Measurements from ENCODE around the gene INTS14.
"Not testable (repeated sequence)": the region's sequence is repeated elsewhere in the genome, so short reads cannot be mapped to it uniquely, and the experiment has no call there.

The INTS14 gene

DNA sequence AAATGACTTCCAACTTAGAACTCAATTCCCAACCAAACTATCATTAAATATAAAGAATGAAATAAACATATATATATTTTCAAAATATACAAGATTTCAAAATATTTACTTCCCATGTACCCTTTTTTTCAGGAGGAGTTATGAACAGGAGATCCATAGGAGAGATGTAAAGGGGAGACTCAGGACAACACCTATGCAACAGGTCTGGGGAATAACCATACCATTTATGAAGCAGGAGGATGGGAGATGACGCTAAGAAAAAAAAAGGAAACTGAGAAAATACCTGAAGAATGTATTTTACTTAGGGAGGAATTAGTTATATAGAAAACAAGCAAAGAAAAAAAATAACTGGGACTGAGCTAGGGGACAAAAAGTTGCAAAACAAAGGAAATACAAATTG lies 23.8 kb downstream of the INTS14 start:
- no peak for DNase-seq (ENCODE audit: low read depth)
- H3K4me3 ChIP-seq (ENCODE audit: low read depth, low read length): no peak overlapping the region

DNA sequence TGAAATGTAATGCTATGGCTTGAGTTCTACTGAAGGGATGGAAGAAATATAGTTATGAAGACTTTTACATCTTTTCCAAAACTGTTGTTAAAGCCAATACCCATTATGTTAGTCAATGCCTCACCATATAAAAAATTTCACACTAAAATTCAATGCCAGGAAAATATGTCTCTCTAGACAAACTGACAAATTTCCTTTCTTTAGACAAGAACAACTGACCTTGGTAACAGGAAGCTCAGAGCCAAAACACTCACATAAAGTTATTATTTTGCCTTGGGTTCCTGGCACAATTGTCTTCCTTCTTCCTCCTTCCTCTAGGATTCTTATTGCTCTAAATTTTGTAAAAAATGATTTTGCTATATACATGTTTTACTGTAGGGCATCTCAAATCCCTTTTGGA lies 26.7 kb downstream of the INTS14 start:
- no peak for DNase-seq (ENCODE audit: low read depth)
- H3K4me3 ChIP-seq (ENCODE audit: low read depth, low read length): no peak overlapping the region

DNA sequence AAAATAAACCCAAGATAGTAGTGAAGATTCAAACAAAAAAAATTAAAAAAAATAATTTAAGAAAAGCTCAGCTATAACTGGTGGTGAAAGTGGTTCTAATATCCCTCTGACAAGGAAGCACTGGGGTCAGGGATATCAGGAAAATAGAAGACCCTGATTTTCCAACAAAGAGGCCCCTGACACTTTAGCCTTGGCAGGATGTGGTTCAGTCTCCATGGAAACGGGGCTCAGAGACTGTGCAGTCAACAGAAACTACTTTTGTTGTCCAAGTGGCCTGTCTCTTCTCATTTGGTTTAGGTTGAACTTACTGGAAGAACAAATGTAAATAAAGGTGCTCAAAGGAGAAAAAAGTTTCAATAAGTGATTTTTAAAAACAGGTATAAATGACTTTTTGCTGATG lies 27.2 kb downstream of the INTS14 start:
- no peak overlapping the region for H3K4me3 ChIP-seq (ENCODE audit: low read depth, low read length)
- no peak for DNase-seq (ENCODE audit: low read depth)

DNA sequence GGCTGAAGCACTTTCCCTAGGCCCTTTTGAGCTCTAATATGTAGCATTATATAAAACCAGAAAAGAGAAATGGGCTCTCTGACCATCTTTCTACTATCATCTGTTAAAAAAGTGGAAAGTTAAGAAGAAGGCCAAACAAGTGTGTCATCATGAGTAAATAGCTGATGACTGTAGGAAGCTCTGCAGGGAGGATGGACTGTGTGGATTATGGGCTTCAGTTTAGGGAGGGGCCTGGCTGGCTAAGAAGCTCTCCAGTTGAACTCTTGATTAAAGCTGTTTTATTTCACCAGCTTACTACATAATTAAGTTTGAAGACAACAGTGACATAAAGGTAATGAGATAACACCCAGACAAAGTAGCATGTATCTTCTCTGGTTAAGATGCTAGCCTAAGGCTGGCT lies 30.6 kb downstream of the INTS14 start:
- DNase-seq (ENCODE audit: low read depth): peak; percentile 36
- H3K4me3 ChIP-seq (ENCODE audit: low read depth, low read length): no peak overlapping the region

DNA sequence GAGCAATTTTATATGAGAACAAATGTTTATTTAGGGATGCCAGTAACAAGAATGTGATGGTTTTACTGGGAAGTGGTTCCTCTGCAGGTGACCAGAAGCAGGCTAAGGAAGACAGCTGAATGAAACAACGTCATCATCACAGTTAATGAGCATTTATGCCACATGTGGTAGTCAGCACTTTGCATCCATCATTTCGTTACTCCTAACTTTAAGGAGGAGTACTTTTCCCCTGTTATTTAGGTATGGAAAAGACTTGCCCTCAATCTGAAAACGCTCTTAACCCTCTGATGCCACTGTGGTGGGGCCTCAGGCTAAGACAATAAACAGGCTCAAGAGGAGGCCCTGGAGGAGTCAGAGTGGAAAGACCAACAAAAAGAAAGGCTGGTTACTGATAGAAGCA lies 31.2 kb downstream of the INTS14 start:
- DNase-seq (ENCODE audit: low read depth): no peak

DNA sequence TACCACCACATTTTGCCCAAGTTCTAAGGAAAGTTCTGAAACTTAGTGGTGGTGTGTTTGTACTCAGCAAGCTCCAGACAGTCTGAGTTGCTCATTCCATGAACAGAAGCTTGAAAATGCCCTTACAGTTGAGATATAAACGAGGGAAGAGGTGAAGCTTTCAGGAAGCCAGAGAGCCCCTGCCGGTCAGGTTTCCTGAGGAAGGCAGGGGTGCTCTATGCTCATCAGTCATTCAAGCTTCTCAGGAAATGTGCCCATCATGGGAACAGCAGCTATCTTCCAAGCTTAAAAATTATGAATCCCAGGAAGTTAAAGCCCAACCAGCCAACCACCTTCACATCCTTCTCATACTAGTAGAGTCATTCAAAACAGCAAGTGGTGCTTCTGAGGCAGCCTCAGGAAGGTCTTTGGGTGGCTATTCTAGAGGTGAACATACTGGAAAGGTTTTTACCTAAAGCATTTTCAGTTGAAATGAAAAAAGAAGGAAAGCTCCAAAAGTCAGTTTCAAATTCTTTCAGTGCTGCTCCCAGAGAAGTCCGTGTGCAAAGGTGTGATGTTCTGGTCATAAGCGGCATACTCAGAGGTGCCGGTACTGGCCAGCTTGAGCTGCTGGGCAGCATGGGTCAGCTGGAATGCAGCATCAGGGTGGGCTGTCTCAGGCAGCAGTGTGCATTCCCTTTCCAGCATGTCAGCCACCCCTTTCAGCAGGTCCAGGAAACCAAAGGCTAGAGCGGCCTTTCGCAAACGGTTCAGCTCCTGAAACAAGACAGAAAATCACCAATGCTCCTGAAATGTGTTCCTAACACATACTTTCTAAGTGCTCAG lies 31.8 kb downstream of the INTS14 start:
- H3K4me3 ChIP-seq (ENCODE audit: low read depth, low read length): no peak overlapping the region

More for the DNA sequence above, 31.2 kb downstream of the INTS14 start:
- H3K4me3 ChIP-seq (ENCODE audit: low read depth, low read length): no peak overlapping the region

DNA sequence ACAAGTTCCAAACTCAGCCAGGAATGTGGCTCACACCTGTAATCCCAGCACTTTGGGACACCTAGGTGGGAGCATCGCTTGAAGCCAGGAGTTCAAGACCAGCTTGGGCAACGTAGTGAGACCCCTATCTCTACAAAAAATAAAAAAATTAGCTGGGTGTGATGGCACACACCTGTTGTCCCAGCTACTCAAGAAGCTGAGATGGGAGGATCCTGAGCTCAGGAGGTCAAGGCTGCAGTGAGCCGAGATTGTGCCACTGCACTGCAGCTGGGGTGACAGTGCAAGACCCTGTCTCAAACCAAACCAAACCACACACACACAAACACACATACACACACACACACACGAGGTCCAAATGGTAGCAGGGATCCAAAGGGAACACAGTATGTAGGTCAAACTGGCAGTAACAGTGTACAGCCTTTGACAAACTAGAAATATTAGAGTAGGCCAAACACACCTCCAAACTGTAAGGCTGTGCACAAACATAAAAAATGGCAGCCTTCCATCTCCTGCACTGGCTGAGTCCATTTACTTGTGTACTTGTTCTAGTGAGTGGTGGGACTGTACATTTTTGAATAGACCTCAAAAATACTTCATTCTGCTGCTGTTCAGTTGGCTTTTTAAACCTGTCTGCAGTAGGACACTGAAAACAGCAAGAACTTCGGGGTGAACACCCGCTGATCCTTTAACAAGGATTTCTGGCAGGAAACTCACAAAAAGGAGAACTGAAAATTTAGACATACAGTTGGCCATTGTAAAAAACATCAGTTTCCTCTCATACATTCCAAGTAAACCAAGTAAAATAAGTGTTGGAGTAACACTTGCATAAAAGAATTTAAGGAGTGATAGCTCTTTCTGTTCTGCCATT lies 33.6 kb downstream of the INTS14 start:
- H3K4me3 ChIP-seq (ENCODE audit: low read depth, low read length): no peak overlapping the region
- DNase-seq (ENCODE audit: low read depth): no peak

More for the DNA sequence above, 31.8 kb downstream of the INTS14 start:
- no peak for DNase-seq (ENCODE audit: low read depth)

DNA sequence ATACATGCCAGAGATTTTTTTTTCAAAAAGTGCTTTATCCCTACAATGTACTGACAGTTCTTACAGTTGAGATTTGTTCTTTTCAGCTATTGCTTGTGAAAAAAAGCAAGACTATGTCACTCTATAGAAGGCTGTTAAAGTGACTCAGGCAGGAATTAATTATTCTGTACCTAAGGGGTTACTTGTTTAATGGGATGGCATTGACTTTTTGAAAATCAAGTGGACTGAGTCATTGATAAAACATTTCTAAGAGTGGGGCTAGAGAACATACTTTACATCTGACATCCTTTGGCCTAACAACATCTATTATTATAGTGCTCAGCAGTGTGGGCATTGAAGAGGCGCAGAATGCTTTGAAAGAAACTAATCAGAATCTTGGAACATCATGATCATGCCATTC lies 34.3 kb downstream of the INTS14 start:
- peak; percentile 20 for DNase-seq (ENCODE audit: low read depth)
- no peak overlapping the region for H3K4me3 ChIP-seq (ENCODE audit: low read depth, low read length)

DNA sequence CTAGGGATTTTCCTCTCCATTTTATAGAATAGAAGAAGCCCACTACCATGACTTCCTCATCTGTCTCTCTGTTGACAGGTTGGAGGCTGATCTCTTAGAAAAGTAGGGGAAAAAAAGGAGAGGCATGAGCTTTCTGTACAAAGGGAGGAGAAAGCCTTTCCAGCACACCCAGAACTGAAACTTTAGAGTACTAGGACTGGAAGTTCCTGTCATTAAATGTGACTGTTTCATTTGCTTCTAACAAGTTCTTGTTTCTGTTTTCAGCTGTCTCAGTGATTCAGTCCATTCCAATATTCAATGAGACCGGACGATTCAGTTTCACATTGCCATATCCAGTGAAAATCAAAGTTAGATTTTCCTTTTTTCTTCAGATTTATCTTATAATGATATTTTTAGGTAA lies 39.0 kb downstream of the INTS14 start:
- no peak overlapping the region for H3K4me3 ChIP-seq (ENCODE audit: low read depth, low read length)
- DNase-seq (ENCODE audit: low read depth): no peak

DNA sequence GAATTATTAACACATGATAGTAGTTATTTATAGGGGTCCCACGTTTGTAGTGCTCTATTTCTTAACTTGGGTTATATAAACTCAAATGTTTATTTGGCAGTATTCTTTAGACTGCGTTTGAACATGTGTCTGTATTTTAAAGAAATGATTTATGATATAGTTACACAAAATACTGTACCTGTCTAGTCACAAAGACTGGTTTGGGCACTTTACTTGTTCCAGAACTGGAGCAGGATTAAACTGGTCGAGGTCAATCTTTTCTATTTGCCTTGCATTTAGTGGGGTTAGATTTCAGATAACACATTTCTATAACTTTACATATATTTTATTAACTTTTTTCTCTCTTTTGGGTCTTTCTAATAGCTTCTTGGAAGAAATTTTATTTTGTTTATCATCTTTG lies 41.2 kb downstream of the INTS14 start:
- DNase-seq (ENCODE audit: low read depth): no peak
- no peak overlapping the region for H3K4me3 ChIP-seq (ENCODE audit: low read depth, low read length)

DNA sequence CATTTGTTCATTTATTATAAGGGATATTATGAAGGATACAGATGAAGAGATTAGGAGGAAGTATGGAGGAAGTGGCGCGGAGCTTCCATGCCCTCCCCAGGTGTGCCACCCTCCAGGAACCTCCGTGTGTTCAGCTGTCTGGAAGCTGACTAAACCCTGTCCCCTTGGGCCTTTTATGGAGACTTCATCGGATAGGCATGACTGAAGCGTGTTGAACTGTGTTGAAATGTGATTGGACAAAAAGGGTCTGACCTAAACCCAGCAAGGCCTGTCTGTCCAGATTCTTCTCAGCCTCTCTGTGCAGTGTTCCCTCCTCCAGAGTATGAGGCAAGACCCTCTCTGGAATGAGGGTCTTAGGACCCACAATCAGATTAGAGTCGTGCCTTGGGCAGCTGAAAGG lies 49.0 kb downstream of the INTS14 start:
- DNase-seq (ENCODE audit: low read depth): no peak
- H3K4me3 ChIP-seq (ENCODE audit: low read depth, low read length): no peak overlapping the region

DNA sequence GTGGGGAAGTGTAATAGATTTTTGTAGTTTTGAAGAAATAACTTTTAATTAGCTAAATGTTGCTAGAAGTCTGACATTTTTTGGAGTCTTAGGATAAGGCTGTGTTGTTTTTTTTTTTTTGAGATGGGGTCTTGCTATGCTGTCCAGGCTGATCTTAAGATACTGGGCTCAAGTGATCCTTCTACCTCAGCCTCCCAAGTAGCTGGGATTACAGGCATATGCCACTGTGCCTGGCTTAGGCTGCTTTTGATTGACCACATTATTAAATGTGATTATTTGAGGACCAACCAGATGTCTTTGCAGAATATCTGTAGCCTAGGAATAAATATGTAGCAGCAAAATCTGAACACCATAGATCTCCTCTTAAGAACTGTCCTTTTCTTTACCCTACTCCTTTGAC lies 51.0 kb downstream of the INTS14 start:
- no peak for DNase-seq (ENCODE audit: low read depth)
- H3K4me3 ChIP-seq (ENCODE audit: low read depth, low read length): no peak overlapping the region

DNA sequence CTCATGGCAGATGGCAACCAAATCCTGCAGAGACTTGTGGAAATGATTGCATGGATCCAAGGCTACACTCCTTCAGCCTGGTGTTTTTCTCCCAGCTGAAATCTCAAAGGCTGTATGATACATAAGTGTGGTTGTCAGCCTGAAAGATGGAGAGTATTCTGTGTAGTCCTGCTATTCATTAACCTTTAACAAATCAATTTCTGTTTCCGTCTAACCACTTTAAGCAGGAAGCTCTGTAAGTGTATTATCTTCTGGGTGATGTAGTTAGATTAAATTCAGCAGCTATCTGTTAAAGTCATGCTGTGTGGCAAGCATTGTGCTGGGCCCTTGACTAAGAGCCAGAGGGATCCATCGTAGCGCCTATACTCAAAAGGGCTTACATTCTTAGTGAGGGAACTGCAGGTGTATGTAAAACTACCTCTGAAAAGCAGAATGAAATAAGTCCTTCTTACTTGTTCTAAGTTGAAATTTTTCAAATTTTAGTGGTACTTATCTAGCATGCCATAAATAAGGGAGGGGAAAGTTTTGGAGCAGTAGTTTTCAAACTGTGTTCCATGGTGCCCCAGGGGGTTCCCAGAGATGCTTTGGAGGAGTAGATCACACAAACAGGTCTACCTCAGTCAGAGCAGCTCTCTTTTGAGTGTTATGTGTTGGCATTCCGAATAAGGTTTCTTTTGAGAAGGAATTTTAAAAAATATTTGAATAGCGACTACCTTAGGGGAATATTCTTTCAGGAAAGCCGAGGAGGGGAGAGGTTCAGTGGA lies 51.8 kb downstream of the INTS14 start:
- H3K4me3 ChIP-seq (ENCODE audit: low read depth, low read length): no peak overlapping the region
- no peak for DNase-seq (ENCODE audit: low read depth)

DNA sequence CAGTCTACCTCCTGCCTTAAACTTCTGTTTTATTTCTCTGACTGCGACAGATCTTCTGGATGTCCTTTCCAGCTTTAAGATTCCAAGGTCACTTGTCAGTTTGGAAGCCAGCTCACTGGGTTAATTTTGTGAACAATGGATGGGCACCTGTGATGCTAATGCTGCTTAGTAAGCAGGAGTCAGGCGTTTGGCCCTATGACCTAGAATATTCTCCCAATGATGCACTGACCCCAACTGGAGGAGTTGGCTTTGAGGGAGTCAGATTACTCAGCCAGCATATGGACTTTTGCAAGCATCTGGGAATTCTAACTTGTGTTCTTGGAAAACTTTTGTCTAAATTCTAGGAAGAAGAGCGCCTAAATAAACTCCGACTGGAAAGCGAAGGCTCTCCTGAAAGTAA lies 52.6 kb downstream of the INTS14 start:
- peak; percentile 39 for DNase-seq (ENCODE audit: low read depth)
- H3K4me3 ChIP-seq (ENCODE audit: low read depth, low read length): no peak overlapping the region

DNA sequence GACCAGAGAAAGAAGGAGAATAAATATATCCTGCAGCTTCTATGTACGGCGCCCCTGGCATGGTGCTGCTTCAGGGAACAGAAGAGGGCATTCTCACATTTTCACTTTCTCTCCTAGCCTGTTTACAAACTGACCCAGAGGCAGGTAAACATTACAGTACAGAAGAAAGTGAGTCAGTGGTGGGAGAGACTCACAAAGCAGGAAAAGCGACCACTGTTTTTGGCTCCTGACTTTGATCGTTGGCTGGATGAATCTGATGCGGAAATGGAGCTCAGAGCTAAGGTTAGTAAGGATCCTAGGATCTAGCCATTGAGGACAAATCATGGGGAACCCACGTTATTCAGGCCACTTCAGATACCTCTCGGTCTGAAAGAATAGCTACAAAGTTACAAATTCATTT lies 54.3 kb downstream of the INTS14 start:
- no peak overlapping the region for H3K4me3 ChIP-seq (ENCODE audit: low read depth, low read length)
- DNase-seq (ENCODE audit: low read depth): no peak

DNA sequence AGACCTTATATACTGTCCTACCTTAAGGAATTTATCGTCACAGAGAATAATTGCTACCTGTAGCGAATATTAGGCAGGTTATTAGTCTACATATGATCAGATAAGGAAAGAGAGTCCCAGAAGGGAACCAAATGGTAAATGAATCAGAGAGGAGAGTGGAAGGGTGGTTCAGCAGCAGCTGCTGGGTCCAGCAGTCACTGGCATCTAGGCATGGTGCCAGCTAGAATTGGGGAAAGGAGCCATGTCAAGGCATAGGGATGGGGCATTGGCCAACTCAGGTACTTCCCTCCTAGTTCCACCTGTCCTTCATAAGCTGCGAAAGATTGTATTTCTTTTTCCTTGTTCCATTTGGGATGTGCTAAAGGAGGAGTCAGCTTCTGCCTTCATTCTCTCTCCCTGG lies 57.2 kb downstream of the INTS14 start:
- no peak overlapping the region for H3K4me3 ChIP-seq (ENCODE audit: low read depth, low read length)
- DNase-seq (ENCODE audit: low read depth): no peak

DNA sequence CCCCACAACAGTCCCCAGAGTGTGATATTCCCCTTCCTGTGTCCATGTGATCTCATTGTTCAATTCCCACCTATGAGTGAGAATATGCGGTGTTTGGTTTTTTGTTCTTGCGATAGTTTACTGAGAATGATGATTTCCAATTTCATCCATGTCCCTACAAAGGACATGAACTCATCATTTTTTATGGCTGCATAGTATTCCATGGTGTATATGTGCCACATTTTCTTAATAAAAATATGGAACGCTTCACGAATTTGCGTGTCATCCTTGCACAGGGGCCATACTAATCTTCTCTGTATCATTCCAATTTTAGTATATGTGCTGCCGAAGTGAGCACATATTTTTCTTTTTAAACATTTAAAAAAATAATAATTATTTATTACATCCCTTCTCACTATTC lies 58.1 kb downstream of the INTS14 start:
- DNase-seq (ENCODE audit: low read depth); H3K4me3 ChIP-seq (ENCODE audit: low read depth, low read length): not testable (repeated sequence)

DNA sequence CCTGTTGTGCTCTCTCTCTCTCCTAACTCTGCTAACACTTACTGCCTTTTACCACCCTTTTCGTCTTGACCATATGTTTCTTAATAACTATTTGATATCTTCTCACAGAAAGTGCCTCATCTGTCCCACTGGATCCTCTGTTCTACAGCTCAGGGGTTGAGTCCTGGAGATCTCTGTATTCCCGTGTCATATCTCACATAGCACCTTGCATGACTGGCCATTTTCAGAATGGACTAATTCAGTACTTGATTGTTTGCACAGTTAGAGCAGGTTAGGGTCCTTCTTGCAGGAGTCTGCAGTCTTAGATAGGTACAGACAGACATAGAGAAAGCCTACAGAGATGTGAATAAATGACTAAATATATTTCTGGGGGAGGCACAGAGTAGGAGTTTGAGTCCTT lies 59.7 kb downstream of the INTS14 start:
- no peak for DNase-seq (ENCODE audit: low read depth)
- no peak overlapping the region for H3K4me3 ChIP-seq (ENCODE audit: low read depth, low read length)

DNA sequence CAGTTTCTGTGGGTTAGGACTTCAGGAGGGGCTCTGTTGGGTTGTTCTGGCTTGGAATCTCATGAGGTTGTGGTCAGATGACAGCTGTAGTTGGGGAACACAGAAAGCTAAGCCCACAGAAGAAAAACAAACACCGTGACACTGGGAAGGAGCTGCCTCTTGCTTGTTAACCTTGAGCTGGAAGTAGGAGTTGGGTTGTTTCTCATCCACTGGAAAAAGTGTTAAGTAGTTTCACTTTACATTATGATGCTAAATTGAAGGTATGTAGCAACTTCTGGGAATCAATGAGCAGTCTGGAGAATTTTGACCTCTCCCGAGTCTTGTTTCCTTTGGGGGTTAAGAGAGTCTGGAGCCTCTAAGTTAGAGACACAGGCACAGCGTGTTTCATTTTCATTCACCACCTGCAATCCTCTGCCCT lies 60.2 kb downstream of the INTS14 start:
- peak; percentile 64 for DNase-seq (ENCODE audit: low read depth)
- no peak overlapping the region for H3K4me3 ChIP-seq (ENCODE audit: low read depth, low read length)

DNA sequence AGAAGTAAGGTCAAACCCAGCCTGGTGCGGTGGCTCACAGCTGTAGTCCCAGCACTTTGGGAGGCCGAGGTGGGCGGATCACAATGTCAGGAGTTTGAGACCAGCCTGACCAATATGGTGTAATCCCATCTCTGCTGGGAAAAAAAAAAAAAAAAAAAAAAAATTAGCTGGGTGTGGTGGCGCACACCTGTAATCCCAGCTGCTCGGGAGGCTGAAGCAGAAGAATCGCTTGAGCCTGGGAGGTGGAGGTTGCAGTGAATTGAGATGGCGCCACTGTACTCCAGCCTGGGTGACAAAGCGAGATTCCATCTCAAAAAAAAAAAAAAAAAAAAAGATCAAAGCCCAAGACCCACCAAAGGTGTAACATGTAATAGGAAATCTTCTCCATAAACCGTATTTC lies 61.6 kb downstream of the INTS14 start:
- H3K4me3 ChIP-seq (ENCODE audit: low read depth, low read length); DNase-seq (ENCODE audit: low read depth): not testable (repeated sequence)
